NCI-H2227 (cell line): ENCODE data around the gene MBL2.

Source experiments
- DNase-seq: peaks from one replicate; lab custom pipeline; 2025; ENCODE audit not compliant: unreplicated experiment; lab: John Stamatoyannopoulos, UW

The MBL2 gene

GRCh38 chr10:52772623-52773022, at the start of gene MBL2:
Gene MBL2, minus strand, starts transcription at chr10:52772784. Its CDS starts 1,149 bp downstream, at chr10:52771635.
- DNase-seq = no peak

GRCh38 chr10:52820309-52820708, 47.7 kb upstream of the MBL2 start:
- no peak for DNase-seq

GRCh38 chr10:52818019-52818418, 45.4 kb upstream of the MBL2 start:
- DNase-seq = peak; percentile 60

GRCh38 chr10:52814506-52814905, 41.9 kb upstream of the MBL2 start:
- no peak for DNase-seq

- no peak for DNase-seq
Observed at GRCh38 chr10:52811776-52812175, 39.2 kb upstream of the MBL2 start.

GRCh38 chr10:52810761-52811160, 38.2 kb upstream of the MBL2 start:
- no peak for DNase-seq

GRCh38 chr10:52807803-52808202, 35.2 kb upstream of the MBL2 start:
- no peak for DNase-seq

- DNase-seq = no peak
Observed at GRCh38 chr10:52805414-52806285, 33.1 kb upstream of the MBL2 start.

GRCh38 chr10:52801947-52802346, 29.4 kb upstream of the MBL2 start:
- DNase-seq = no peak

- no peak for DNase-seq
Observed at GRCh38 chr10:52786098-52786497, 13.5 kb upstream of the MBL2 start.

GRCh38 chr10:52785418-52785817, 12.8 kb upstream of the MBL2 start:
- no peak for DNase-seq

- no peak for DNase-seq
Observed at GRCh38 chr10:52783726-52784125, 11.1 kb upstream of the MBL2 start.

GRCh38 chr10:52782554-52782953, 10.0 kb upstream of the MBL2 start:
- DNase-seq = no peak

GRCh38 chr10:52780391-52781155, 8.0 kb upstream of the MBL2 start:
- no peak for DNase-seq

- DNase-seq = peak; percentile 67
Observed at GRCh38 chr10:52779541-52780390, 7.2 kb upstream of the MBL2 start.

GRCh38 chr10:52778511-52779392, 6.2 kb upstream of the MBL2 start:
- DNase-seq = peak; percentile 0

GRCh38 chr10:52777414-52777813, 4.8 kb upstream of the MBL2 start:
- DNase-seq = no peak

GRCh38 chr10:52776471-52776903, 3.9 kb upstream of the MBL2 start:
- no peak for DNase-seq

GRCh38 chr10:52775132-52775647, 2.6 kb upstream of the MBL2 start:
- DNase-seq = no peak

GRCh38 chr10:52774600-52775106, 2.1 kb upstream of the MBL2 start:
- no peak for DNase-seq
